ENCODE results near the gene CLPTM1L. TPM values are rescaled to one million over a fixed set of nuclear protein-coding genes. Genes with fewer than 3 reads are reported as not detected.

CLPTM1L gene
- polyA plus RNA-seq, 2 of the 4 experiments (the other 2 are of a cell fraction): 171 to 173 TPM

- Histone ChIP-seq H3K4me1 (0 out of 3 replicates have a peak, but pooled peaks cover 8% of the 10 kb centered on the region), H3K27ac (no peak overlapping the region), H3K4me3 (no peak overlapping the region), H3K4me2 (no peak overlapping the region), H3K9me3 (peaks cover 7% of the 10 kb centered on the region; the same call in 2 of the 3 replicates)
- 90% methylated on average over 24 of the region's 24 CpGs for WGBS (ENCODE audit: missing lambda C conversion rate)
- TF ChIP-seq CHD2 (IDR thresholded peaks at IDR 0.05; ENCODE audit: low read length, partially characterized antibody) (no peak), MAZ (IDR thresholded peaks at IDR 0.05; ENCODE audit: borderline replicate concordance, low read depth, low read length) (no peak), RNF2 (IDR thresholded peaks at IDR 0.05; ENCODE audit: borderline replicate concordance, low read depth) (no peak), HDAC2 (IDR thresholded peaks at IDR 0.05) (no peak), EHMT2 (IDR thresholded peaks at IDR 0.05; ENCODE audit: low read depth) (no peak), RAD21 (conservative IDR thresholded peaks at IDR 0.05 in 1 of 2, IDR thresholded peaks at IDR 0.05 in 1 of 2) (no peak), CEBPB (IDR thresholded peaks at IDR 0.05) (no peak), FOXS1 (CRISPR knock-in tag; IDR thresholded peaks at IDR 0.05) (no peak), FOSL2 (IDR thresholded peaks at IDR 0.05) (no peak), FOSL2 (CRISPR knock-in tag; IDR thresholded peaks at IDR 0.05) (no peak), ZSCAN20 (CRISPR knock-in tag; IDR thresholded peaks at IDR 0.05) (no peak), HMGXB4 (CRISPR knock-in tag; IDR thresholded peaks at IDR 0.05; ENCODE audit: borderline replicate concordance) (no peak), NPAS2 (CRISPR knock-in tag; IDR thresholded peaks at IDR 0.05; ENCODE audit: borderline replicate concordance) (no peak), ELK1 (IDR thresholded peaks at IDR 0.05; ENCODE audit: low read depth, low read length) (no peak), HOXB13 (CRISPR knock-in tag; IDR thresholded peaks at IDR 0.05; ENCODE audit: low read depth) (no peak), GATA3 (IDR thresholded peaks at IDR 0.05; ENCODE audit: borderline replicate concordance) (no peak), NFE2L2 (conservative IDR thresholded peaks at IDR 0.05; ENCODE audit: low read length) (no peak), RFX5 (IDR thresholded peaks at IDR 0.05) (no peak)
- TF ChIP-seq, protein P1, sequence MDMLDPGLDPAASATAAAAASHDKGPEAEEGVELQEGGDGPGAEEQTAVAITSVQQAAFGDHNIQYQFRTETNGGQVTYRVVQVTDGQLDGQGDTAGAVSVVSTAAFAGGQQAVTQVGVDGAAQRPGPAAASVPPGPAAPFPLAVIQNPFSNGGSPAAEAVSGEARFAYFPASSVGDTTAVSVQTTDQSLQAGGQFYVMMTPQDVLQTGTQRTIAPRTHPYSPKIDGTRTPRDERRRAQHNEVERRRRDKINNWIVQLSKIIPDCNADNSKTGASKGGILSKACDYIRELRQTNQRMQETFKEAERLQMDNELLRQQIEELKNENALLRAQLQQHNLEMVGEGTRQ (IDR thresholded peaks at IDR 0.05): no peak
- DNase-seq (ENCODE audit: low read depth in 1 of 2, low spot score in 1 of 2) (no peak), FAIRE-seq (no peak), ATAC-seq (no peak)
- POLR2A ChIA-PET: no interaction called here
- CTCF ChIA-PET: interaction anchor here (0.9 to 3.1 kb wide), 25 partner anchors 8 to 275 kb away, joined by 3 to 36 read pairs (median 6); no protein-coding TSS in a partner anchor
These were observed 34.2 kb upstream of the CLPTM1L start for GRCh38 chr5:1378866-1379659.

DNA sequence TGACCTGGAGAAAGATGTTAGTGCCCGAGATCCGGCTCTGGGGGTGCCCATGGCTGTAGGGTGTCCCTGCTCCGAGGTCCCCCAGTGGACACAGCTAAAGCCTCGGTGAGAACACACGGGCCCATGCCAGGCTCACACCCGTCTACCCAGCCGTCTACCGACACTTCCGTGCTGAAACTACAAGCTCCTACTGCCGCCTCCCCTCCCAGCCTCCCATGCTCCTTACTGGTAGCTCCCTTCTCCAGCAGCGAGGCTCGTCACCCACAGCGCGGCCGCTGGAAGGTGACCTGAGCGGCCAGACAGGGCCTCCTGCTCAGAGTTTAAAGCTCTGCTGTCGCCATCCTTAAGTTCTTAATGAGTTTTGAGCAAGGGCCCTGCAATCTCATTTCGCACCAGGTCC lies 33.2 kb upstream of the CLPTM1L start:
- H3K4me1 ChIP-seq: 0 out of 3 replicates have a peak, but pooled peaks cover 8% of the 10 kb centered on the region
- ChIA-PET CTCF (interaction anchor here (0.9 to 3.1 kb wide), 7 partner anchors 10 to 276 kb away, joined by 3 to 17 read pairs (median 5); no protein-coding TSS in a partner anchor), POLR2A (no interaction called here)
- no peak overlapping the region for H3K4me2 ChIP-seq
- peaks cover 7% of the 10 kb centered on the region; the same call in 2 of the 3 replicates for H3K9me3 ChIP-seq
- FAIRE-seq (no peak), DNase-seq (ENCODE audit: low read depth in 1 of 2, low spot score in 1 of 2) (no peak), ATAC-seq (no peak)
- no peak for TF ChIP-seq HEYL (CRISPR knock-in tag; IDR thresholded peaks at IDR 0.05)
- TF ChIP-seq RCOR1 (IDR thresholded peaks at IDR 0.05; ENCODE audit: low read depth, low read length): no peak
- no peak for TF ChIP-seq MAFK (IDR thresholded peaks at IDR 0.05; ENCODE audit: partially characterized antibody)
- no peak for TF ChIP-seq CBX8 (IDR thresholded peaks at IDR 0.05)
- TF ChIP-seq HOXB13 (CRISPR knock-in tag; IDR thresholded peaks at IDR 0.05; ENCODE audit: low read depth): no peak
- no peak for TF ChIP-seq CEBPB (IDR thresholded peaks at IDR 0.05)
- TF ChIP-seq, protein P2, sequence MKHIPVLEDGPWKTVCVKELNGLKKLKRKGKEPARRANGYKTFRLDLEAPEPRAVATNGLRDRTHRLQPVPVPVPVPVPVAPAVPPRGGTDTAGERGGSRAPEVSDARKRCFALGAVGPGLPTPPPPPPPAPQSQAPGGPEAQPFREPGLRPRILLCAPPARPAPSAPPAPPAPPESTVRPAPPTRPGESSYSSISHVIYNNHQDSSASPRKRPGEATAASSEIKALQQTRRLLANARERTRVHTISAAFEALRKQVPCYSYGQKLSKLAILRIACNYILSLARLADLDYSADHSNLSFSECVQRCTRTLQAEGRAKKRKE (CRISPR knock-in tag; IDR thresholded peaks at IDR 0.05; ENCODE audit: low read depth): no peak
- TF ChIP-seq, protein P3, sequence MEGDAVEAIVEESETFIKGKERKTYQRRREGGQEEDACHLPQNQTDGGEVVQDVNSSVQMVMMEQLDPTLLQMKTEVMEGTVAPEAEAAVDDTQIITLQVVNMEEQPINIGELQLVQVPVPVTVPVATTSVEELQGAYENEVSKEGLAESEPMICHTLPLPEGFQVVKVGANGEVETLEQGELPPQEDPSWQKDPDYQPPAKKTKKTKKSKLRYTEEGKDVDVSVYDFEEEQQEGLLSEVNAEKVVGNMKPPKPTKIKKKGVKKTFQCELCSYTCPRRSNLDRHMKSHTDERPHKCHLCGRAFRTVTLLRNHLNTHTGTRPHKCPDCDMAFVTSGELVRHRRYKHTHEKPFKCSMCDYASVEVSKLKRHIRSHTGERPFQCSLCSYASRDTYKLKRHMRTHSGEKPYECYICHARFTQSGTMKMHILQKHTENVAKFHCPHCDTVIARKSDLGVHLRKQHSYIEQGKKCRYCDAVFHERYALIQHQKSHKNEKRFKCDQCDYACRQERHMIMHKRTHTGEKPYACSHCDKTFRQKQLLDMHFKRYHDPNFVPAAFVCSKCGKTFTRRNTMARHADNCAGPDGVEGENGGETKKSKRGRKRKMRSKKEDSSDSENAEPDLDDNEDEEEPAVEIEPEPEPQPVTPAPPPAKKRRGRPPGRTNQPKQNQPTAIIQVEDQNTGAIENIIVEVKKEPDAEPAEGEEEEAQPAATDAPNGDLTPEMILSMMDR (IDR thresholded peaks at IDR 0.05): no peak
- TF ChIP-seq TP53 (CRISPR knock-in tag; IDR thresholded peaks at IDR 0.05): no peak
- TF ChIP-seq RARB (CRISPR knock-in tag; IDR thresholded peaks at IDR 0.05): no peak
- TF ChIP-seq TFCP2L1 (CRISPR knock-in tag; IDR thresholded peaks at IDR 0.05): no peak
- no peak for TF ChIP-seq SMC3 (IDR thresholded peaks at IDR 0.05)
- no peak for TF ChIP-seq HDAC2 (IDR thresholded peaks at IDR 0.05)
- no peak for TF ChIP-seq PBX3 (IDR thresholded peaks at IDR 0.05)
- TF ChIP-seq EP300 (IDR thresholded peaks at IDR 0.05): no peak
- H3K4me3 ChIP-seq: no peak overlapping the region
- WGBS (ENCODE audit: missing lambda C conversion rate): 72% methylated on average over 18 of the region's 18 CpGs
- no peak overlapping the region for H3K27ac ChIP-seq
